AML-193 (cell line): ENCODE measurements around the gene FBXO31.
"Not testable (repeated sequence)": the region's sequence is repeated elsewhere in the genome, so short reads cannot be mapped to it uniquely, and the experiment has no call there.

ENCODE experiments used
- DNase-seq, 2 experiments: peaks; one replicate each; lab custom pipeline; 2025; lab: John Stamatoyannopoulos, UW

Gene FBXO31

DNA sequence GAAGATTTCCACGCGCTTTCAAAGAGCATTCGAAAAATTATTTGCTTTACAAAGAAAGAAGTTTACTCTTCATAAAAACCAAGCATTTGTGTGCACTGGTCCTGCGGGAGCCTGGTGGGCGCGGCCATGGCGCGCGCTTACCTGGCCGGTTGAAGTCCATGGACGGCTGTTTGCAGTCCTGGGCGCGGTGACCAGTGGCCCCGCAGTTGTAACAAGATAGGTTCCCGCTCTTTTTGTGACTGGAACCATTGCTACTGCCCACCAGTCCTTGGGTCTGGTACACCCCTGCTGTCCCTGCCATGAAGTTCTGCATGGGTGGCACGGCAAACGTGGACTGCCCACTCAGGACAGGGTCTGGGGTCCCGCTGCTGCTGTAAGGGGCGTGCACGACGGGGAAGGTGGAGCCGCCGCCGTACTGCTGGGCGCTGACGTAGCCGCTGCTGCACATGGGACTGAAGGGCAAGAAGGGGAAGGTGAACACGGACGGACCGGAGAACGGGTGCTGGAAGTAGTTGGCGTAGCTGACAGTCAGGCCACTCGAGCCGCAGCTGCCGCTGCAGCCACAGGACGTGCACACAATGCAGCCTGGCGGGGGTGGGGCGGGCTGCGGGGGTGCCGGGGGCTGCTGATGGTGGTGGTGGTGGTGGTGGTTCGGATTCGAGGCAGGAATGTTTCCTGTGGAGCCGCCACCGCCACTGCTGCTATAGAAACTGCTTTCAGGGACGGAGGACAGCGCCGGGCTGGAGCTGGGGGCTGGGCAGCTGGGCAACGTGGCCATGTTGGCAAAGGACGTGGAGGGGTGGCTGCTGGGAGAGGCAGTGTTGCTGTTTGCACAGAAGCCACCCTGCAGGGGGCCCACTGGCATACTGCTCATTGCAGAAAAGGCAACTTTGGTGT is 28.0 kb upstream of the FBXO31 start:
- DNase-seq: no peak

DNA sequence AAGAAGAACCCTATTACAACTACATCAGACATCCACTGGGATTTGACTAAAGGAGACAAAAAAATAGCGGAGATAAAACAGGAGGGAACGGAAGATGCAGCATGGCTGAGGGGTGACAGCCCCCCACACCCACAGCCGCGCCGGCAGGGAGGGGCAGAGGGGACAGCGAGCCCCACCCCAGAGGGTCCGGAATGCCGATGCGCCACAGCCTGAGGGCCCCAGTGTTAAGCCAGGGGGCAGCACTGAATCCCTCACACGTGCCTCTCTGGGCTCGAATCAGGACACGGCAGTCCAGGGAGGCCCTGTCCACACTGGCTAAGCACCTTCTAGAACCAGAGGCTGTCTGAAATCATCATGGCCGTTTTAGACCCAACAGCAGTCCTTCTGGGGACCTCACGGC is 27.4 kb upstream of the FBXO31 start:
- no peak for DNase-seq

DNA sequence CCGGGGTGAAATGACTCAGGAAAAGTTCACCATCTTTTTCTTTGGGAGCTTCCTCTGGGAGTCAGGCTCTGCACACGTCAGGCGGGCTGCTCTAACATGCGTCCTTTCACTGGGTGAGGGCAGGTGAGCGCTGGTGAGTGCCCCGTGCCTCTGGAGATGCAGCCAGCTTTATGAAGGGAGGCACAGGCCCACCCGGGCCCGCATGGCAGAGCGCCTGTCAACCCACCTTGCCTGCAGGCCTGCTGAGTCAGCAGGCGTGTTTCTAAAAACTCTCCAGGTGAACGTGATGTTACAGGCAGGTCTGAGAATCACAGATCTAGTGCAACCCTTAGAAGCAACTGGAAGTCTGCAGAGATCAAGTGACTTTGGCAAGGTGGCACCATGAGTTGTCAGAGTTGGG is 27.0 kb upstream of the FBXO31 start:
- no peak for DNase-seq

DNA sequence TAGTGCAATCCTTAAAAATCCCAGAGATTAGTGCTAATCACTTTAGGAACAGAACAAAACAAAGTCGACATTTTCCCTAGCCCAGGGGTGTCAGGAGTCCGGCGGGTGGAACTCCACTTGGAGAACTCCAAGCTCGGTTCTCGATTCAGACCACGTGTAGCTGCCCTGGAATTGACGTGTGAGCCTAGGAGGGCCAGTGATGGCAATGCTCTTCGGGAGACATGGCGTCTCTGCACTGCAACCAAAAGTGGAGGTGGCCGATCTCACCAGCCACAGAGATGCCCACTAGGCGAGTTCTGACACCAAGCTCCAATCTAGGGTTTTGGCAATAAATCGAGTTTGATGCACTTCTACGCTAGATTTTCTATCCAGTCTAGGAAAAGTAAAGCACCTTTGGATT is 26.2 kb upstream of the FBXO31 start:
- no peak for DNase-seq

DNA sequence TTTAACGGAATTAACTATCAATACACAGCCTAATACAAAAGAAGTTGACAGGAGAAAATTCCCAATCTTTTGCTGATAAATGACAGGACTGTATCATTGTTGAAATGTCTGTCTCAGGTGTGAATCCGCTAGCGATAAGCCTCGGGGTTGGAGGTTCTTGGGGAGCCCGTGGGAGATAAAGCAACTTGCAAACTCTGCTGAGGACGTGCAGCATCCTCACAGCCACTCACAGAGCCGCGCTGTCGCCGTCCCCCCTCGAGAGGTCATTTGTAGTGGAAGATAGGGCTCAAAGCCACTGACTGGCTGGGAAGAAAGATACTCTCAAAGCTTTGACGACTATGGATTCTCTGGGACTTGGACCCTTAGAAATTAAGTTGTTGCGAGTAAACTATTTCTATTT is 25.6 kb upstream of the FBXO31 start:
- no peak for DNase-seq

DNA sequence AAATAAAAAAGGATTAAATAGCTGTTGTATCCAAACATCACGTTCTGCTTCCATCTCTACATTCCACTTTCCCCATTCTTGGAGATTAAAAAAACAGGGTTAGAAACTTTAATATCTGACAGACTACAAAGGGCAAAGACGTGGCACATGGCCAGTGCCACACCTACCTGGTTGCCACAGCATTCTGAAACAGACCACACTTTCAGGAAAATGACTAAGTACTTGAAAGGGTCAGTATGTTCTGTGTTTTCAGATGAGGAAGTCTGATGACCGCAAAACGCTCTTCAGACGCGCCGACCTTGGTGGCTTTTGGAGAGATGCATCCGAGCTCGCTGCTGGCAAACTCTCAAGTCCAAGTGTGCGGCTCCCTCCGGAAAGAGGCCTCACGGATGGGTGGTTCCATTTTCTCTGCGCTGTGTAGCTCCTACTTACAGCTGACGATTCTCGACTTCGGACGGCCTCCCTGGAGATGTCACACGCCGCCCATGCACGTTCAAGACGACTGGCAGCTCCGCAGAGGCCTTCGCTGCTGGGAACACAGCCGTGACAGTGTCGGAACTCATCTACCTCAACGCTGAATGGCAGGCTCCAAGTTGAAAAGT is 24.0 kb upstream of the FBXO31 start:
- peak; percentile 85 to 90 for DNase-seq

DNA sequence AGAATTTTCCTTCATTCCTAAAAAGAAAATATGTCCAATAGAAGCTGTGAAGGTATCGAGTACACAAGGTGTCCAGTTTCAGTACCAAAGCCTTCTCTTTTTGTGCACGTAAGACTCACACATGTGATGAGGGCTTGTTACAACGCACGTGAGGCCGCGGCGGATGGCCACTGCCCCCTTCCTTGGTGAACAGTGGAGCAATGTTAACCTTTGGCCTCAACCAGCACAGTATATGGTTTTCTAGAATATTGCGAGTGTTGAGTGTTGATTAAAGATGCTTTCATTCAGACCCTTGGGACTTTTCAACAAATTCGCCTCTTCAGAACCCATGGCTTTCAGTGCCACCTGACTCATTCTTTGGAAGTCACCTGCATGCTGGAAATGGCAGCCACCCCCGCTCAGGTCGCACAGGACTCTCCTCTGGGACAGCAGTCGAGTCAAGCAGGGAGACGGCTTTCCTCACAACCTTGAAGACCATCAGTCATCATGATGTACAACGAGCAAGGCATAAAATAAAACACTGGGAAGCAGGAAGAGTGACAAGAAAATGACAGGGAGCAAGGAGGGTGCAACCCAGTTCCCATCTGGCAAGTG is 23.0 kb upstream of the FBXO31 start:
- DNase-seq: no peak

DNA sequence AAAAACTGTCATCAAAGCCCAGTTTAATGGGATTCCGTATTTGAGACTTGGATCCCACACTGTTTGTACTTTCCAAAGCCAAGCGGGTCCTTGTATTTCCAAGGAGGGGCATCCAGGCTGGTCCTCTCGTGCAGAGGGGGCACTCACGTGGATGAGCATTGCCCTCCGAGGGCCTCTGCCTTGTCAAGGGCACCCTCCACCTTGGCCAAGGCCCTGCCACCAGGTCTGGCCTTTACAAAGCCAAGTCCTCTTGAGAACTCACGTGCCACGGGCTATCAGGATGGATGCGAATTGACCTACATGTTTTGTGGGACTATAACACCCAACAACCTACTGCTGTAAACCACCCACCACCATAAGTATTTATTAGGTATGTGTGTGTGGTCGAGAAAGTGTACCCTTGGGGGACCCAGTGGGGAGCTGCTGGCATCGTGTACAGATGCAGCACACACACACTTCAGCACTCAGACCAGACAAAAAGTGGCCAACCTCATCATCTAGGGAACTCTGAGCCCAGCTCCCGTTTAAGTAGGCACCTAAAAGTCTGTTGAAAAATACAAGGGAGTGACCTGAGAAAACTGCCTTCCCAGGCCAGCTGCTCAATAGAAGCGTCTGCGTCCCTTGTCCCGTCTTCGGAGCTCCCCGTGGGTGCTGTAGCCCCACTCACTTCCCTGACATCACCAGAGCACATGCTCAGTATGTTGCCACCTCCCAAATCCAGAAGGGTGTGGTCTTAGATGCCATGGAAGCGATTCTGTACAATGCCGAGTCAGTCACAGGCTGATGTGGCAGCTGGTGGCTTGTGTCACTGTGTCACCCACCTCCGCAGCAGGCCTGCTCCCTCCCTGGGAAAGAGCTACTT is 21.4 kb upstream of the FBXO31 start:
- no peak for DNase-seq

DNA sequence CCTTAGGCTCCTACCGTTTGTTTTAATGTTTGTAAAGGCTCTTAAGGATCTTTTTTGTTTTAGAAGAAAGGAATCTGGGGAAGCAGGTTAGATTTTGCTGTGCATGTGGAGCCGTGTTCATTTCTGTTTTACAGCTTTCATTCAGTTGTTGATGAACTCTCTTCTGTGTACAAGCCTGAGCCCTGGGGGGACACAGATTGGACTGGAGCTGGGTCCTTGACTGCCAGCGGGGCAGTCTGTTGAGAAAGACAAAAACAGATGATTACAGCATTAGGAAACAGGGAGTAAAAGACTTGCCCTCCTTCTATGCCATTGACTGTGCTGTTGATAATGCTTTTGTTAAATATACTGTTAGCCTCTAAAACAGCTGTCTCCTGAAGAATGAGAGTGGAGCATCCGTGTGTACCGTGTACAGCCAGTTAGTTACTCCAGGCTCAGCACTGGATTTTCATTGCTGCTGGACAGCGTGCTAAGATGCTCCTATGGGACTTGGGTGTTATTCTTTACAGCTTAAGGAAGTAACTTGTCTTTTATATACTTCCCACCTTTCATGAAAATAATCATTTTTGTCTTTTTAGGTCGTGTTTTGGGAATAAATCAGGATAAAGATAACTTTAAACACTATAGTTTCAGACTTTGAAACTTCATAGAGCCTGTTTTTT is 11.7 kb upstream of the FBXO31 start:
- no peak for DNase-seq

DNA sequence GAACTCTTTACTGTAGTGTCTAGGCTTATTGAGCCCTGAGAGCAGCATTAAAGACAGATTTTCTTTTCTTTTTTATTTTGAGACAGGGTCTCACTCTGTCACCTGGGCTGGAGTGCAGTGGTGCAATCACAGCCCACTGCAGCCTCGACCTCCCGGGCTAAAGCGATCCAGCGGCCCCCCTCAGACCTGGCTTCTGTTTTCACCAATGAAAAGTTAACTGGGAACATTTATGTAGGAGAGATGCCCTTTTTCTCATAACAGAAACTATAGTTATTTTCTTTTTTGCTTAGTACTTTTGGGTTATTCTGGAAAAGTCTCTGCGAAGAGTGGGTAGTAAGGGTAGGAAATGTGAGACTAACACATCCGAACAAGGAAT is 10.1 kb upstream of the FBXO31 start:
- no peak for DNase-seq

DNA sequence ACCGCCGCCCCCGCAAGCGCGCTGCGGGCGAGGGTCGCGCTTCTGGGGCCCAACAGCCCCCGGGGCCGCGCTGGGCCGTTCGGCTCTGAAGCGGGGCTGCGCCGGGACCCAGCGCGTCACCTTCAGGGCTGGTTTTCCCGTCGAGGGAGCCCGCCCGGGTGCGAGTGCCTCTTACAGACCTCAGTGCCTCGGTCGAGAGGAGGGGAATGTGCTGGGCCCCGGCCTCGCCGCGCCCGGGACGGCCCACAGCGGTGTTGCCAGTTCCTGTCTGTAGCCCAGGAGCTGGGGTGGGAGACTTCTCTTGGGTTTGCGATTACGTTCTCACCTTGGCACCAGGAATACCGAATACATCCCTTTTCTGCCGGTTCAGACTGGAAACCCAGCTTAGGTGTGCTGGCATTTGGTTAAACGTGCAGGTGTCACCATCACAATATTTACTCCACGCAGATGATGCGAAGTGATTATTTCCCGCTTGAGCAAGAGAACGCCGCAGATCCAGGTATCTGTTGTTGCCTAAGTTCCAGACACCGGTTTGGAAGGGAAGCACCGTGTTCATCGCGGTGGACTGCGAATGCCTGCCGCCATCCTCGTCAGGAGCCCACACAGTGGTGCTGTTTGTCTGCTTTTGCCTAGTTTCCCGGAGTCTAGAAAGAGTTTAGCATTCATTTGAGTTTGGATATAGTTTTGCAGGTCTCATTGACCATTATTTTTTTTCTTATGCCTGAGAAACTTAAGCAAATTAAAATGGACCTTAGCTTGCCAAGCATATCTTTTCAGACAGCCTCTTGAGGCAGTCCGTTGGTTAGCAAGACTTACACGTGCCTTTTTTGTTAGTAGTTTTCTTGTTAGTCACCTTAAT is 9.5 kb upstream of the FBXO31 start:
- peak; percentile 6 to 39 for DNase-seq

DNA sequence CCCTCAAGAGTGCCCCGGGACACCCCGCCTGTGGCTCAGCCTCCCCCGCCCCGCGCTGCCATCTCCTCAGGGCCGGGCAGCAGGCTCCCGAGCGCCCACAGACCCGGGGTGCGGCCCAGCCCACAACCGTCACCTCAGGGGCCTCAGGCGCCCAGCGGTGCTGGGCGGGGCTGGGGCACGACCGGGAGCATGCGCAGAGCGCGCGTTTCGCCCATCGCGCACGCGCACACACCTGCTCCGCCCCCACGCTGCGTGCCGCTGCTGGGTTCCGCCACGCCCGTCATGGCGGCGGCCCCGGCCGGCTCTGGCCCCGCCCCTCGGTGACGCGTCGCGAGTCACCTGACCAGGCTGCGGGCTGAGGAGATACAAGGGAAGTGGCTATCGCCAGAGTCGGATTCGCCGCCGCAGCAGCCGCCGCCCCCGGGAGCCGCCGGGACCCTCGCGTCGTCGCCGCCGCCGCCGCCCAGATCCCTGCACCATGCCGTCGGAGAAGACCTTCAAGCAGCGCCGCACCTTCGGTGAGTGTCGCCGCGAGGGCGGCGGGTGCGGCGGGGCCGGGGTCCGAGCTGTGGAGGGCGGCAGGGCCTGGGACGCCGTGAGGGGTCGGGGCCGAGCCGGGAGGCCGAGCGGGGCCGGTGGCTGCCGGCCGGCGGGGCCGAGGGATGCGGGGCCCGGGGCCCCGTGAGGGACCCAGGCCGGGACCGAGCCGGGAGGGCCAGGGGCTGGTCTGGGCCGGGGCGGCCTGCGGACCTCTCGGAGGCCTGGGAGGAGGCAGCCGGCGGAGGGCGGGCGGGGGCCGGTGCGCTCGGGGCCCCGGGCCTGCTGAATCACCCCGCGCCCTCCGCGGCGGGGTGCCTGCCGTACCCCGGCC is 8.6 kb upstream of the FBXO31 start, which contains the start of gene MAP1LC3B:
MAP1LC3B (plus strand) TSS at position 387 of the 871 bp plus-strand sequence; CDS start at position 479, 92 bp downstream.
- DNase-seq: peak; percentile 84 to 88

DNA sequence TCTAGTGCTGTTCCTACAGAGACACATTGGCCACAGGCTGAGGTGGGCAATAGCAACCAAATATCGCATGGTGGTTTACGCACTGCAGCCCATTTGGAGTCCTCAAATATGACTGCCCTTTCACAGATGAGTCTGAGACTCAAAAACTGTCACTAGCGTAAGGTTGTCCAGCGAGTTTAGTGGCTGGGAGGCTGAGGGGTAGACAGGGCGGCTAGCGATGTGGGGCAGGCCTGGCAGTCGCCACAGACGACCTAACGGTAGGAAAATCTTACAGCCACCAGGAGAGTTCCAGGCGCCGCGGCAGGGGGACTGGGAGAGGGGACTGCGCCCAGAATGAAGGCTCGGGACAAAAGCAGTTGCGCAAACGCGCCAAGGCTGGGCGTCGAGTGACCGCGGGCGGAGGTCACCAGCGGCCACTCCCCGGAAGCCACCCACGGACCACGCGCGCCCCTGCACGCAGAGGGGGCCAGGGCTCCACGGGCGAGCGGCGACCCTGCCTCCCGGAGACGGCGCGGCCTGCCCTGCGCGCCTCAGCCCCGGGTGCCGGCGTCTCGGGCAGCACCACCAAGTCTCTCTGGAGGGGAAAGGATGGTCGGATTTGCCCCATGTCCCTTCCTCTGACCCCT is 7.9 kb upstream of the FBXO31 start:
- peak; percentile 15 to 42 for DNase-seq

DNA sequence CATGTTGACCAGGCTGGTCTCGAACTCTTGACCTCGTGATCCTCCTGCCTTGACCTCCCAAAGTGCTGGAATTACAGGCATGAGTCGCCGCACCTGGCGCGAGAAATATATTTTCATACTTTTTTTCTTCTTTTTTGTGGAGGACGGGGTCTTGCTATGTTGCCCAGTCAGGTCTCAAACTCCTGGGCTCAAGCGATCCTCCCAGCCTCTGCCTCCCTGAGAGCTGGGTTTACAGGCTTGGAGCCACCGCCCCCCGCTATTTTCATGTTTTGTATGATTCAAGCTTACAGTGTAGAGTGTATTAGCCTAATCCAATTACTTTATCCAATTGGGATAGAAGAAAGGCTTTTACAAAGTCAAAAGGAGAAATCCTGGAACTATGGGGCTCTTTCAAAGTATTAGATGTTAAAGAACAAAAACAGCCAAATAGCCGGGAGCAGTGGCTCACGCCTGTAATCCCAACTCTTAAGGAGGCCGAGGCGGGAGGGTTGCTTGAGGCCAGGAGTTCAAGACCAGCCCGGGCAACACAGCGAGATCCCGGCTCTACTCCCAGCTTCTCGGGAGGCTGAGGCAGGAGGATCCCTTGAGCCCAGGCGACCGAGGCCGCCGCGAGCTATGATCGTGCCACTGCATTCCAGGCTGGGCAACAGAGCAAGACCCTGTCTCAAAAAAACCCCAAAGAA is 7.2 kb upstream of the FBXO31 start:
- DNase-seq: no peak

DNA sequence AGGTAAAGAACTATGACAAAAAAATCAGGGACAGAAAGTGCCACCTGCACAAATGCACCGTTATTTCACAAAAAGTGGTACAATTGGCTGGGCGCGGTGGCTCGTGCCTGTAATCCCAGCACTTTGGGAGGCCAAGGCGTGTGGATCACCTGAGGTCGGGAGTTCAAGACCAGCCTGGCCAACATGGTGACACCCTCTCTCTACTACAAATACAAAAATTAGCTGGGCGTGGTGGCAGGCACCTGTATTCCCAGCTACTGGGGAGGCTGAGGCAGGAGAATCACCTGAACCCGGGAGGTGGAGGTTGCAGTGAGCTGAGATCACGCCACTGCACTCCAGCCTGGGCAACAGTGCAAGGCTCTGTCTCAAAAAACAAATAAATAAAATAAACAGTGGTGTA is 6.3 kb upstream of the FBXO31 start:
- DNase-seq: not testable (repeated sequence)

DNA sequence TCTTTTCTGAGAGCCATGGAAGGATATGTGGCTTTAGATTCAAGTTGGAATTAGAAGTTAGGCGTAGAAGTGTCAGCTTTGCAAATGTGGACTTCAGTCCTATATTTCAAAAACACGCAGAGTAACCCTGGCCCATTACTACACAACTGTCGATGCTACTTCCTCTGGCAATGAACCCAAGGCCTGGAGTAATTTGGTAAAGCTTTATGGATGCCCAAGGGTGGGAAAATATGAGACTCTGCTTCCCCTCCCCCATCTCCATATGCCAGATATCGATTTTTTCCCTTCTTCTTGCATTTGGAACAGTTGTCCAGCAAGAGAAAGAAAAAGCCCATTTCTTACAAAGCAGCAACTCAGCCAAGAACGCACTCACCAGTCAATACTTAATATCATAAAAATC is 5.7 kb upstream of the FBXO31 start:
- DNase-seq: no peak

DNA sequence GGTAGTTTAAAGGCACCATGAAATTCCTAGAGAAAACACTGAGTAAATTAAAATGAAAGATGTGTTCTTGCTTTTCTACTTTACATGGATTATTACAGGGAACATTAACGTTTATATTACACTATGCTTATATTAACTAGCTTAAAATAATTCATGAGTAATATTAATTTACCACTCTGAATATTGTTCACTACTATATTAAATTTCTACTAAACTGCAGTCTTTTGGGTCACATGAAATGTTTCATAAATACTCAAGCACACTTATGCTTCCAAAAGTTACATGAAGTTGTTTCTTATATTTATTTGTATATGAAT is 5.2 kb upstream of the FBXO31 start:
- no peak for DNase-seq

DNA sequence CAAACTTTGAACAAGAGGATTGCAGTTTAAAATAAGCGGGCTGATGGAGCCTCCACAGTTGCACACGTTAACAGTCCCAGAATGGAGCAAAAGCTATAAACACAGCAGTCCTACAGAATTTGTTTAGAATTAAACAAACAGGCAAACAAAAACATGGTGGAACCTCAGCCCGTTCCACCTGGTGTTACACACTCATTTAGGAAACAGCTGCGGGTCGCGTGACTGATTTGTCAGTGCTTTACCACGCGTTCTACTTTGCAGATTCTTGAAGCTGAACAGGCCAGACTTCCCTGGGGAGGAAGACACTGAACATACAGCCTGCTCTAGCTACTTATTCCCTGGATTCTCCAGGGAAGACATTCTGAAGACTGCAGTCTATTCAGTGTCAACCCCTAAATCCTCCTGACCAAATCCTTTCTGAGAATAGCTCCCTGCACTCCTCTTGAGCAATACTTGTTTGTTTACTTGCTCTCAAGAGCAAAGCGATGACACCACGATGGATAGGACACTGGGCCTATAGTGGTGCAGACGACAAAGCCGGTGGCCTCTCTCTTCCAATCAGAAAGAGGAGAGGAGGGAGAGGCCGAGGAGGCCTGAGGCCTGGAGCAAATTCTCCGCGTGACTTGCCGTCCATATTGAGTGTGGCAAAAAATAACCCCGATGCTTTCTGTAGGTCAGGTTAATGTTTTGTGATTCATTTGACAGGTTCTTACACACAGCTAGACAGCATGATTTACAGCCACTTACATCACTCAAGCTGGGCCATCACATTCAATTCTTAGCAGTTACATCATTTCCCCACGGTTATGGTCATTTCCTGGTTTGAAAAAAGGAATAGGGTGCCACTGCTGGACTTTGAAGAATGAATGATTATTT is 4.6 kb upstream of the FBXO31 start:
- DNase-seq: peak; percentile 95 to 97
